Endothelial cell of coronary artery (primary cell): ENCODE data around the gene TRIM34. TPM values are rescaled to one million over a fixed set of nuclear protein-coding genes. Genes with fewer than 3 reads are reported as not detected.

Source experiments
- total RNA-seq: library from RNA; depleted of rRNA; stranded (reverse); fragments of >200 nt; gene quantifications from 2 replicates; pipeline ENCODE4 v1.2.3, GENCODE V29; 2014

Gene TRIM34
- total RNA-seq, result 7.8 and 14.8 TPM in 2 replicates

GRCh38 chr11:5624489-5625279 is at the start of gene TRIM34:
TRIM34 (plus strand) TSS chr11:5625001; CDS start chr11:5632332, 7,331 bp downstream.

GRCh38 chr11:5580577-5580976 is 44.2 kb upstream of the TRIM34 start, which contains the start of gene OR52B6:
OR52B6 (plus strand) TSS chr11:5580877; CDS start chr11:5580877, 0 bp downstream.

GRCh38 chr11:5596607-5597201 is 28.1 kb upstream of the TRIM34 start, which contains the start of gene TRIM6:
TRIM6 (plus strand) TSS chr11:5596637; CDS start chr11:5596898, 261 bp downstream.

GRCh38 chr11:5684646-5685362 is 60.0 kb downstream of the TRIM34 start, which contains the start of gene TRIM5:
TRIM5 (minus strand) TSS chr11:5685074; CDS start chr11:5680177, 4,897 bp downstream.

GRCh38 chr11:5689551-5689983 is 64.8 kb downstream of the TRIM34 start, which contains the start of gene TRIM22:
TRIM22 (plus strand) TSS chr11:5689790; CDS start chr11:5696233, 6,443 bp downstream.

Other genes with a start within 250 kb of the TRIM34 start
- gene OR51M1, start 241.2 kb upstream of the TRIM34 start, total RNA-seq, result not detected in 2 replicates
- gene OR51Q1, start 202.9 kb upstream of the TRIM34 start, total RNA-seq, result not detected in 2 replicates
- gene OR51I1, start 183.5 kb upstream of the TRIM34 start, total RNA-seq, result not detected in 2 replicates
- gene OR51I2, start 175.7 kb upstream of the TRIM34 start, total RNA-seq, result not detected in 2 replicates
- gene OR52D1, start 136.3 kb upstream of the TRIM34 start, total RNA-seq, result not detected in 2 replicates
- gene UBQLN3, start 115.0 kb upstream of the TRIM34 start, total RNA-seq, result 0.09 TPM in 1 of 2 replicates, not detected in the other
- gene UBQLNL, start 108.3 kb upstream of the TRIM34 start, total RNA-seq, result under 0.01 TPM in 1 of 2 replicates, not detected in the other
- 0.18 and 0.19 TPM in 2 replicates for gene OR52H1, start 76.5 kb upstream of the TRIM34 start, total RNA-seq
- gene OR52B6, start 44.1 kb upstream of the TRIM34 start, total RNA-seq, result not detected in 2 replicates
- gene TRIM6, start 28.4 kb upstream of the TRIM34 start, total RNA-seq, result 0.81 and 1.2 TPM in 2 replicates
- 57.2 and 79.3 TPM in 2 replicates for gene TRIM5, start 60.1 kb downstream of the TRIM34 start, total RNA-seq
- gene TRIM22, start 64.8 kb downstream of the TRIM34 start, total RNA-seq, result 107 and 112 TPM in 2 replicates
- gene OR56B1, start 111.4 kb downstream of the TRIM34 start, total RNA-seq, result not detected in 2 replicates
- not detected in 2 replicates for gene OR52N4, start 129.2 kb downstream of the TRIM34 start, total RNA-seq
- gene OR52N5, start 158.4 kb downstream of the TRIM34 start, total RNA-seq, result not detected in 2 replicates
- not detected in 2 replicates for gene OR52N1, start 166.3 kb downstream of the TRIM34 start, total RNA-seq
- gene OR52N2, start 183.9 kb downstream of the TRIM34 start, total RNA-seq, result not detected in 2 replicates
- not detected in 2 replicates for gene OR52E6, start 216.9 kb downstream of the TRIM34 start, total RNA-seq
- gene OR52E8, start 232.7 kb downstream of the TRIM34 start, total RNA-seq, result not detected in 2 replicates